DMS114 treated with DMSO at 0.1 percent for 48 hours (cell line): Measurements from ENCODE around the gene SGPL1.

Experiments
- DNase-seq: peaks from one replicate; lab custom pipeline; 2025; ENCODE audit not compliant: unreplicated experiment; lab: John Stamatoyannopoulos, UW

SGPL1 gene

GRCh38 chr10:70780772-70781171 is 35.0 kb upstream of the SGPL1 start:
- DNase-seq = no peak

DNA sequence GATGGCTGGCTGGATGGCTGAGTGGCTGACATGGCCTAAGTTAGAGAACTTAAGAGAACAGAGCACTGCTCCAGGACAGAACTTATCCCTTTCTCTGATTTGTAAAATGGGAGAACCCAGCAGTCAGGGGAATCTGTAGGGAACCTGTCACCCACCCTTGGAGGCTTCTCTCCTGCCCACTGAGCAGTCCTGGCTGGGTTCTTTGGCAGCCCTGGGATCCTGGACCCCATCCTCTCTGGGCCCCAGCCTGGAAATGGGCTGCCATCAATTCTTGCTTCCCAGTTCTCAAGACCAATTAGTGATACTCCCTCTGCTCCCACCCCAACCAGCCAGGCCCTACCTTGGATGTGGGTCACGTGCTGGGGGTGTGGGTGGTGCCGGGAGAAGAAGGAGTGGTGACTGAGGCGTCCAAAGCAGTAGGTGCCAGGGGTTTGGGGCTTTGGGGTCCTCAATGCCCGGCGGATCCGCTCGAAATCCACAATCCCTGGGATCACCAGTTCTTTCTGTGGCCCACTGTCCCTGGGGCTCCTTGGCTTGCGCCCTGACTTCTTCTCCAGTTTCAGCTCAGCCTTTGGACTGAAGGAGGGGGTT is 34.2 kb upstream of the SGPL1 start:
- DNase-seq = no peak

GRCh38 chr10:70782086-70782745 is 33.5 kb upstream of the SGPL1 start:
- no peak for DNase-seq

DNA sequence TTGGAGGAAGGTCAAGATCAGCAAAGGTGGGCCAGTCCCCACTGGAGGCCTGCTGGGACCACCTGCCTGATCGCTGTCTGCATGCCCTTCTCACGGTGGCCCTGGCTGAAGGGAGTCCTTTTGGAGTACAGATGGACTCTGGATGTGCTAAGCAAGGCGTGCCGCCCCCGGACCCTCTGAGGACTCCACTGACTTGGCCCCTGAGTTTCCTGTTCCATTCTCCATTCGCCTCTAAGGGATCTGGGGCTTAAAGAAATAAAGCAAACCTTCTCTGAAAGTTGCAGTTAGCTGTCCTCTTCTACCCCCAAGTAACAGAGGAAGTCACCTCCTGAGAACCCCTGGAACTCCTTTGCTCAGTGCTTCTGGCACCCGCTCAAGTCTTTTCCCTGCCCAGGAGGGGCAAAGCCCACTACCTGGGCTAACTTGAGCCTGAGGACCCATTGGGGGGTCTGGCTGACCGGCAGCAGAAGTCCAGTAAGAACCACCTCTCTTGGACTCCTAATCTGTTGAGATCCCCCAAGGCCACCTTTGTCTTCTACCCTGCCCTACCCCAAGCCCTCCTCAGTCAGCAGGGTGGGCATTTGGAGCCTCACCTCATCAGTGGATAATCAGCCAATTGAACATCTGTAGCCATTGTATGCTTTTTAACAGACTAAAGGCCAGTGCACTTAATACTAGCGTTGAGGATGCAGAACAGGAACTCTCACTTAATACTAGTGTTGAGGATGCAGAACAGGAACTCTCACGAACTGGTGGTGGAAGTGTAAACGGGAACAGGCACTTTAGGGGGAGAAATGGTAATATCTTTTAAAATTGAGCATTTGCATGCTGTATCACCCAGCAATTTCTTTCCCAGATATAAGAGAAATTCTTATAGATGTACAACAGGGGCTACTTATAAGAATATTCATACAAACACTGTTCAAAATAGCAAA is 32.7 kb upstream of the SGPL1 start:
- no peak for DNase-seq

DNA sequence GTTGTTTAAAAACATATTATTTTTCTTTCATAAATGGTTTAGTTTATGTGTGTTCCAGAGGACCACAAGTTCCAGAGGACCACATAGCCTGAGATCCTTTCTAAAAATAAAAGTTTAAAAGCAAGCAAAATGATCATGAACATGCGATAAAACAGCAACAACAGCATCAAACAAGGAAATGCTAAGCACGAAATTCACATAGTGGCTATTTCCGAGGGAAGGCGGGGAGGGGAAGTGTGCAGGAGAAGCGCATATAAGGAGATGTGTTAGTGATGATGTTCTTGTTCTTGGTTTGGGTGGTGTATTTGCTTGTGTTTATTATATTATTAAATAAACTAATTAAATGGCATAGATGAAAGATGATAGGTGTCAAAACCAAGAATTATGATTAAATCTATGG is 31.7 kb upstream of the SGPL1 start:
- DNase-seq = no peak

GRCh38 chr10:70784471-70784870 is 31.3 kb upstream of the SGPL1 start:
- DNase-seq = no peak

DNA sequence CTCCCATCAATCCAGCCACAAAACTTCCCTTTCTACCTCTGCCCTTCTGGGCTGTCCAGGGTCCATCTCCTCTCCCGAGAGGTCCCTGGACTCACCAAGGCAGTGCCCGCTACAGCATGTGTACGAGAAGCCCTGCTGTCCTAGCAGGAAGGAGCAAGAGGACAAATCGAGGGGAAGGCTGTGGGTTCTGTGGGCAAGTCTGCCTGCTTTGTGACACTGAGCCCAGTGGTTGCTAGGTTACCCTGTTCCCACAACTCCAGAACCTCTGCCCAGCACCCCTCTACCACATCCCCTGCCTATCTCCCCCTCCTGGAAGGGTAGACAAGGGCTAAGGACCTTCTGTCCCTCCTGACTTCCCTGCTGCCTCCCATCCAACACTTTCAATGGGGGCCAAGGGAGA is 30.6 kb upstream of the SGPL1 start, which contains the start of gene TBATA:
Gene TBATA (minus strand): TSS at position 188 of the 400 bp plus-strand sequence. CDS start 1,998 bp downstream, outside the sequence.
- no peak for DNase-seq

DNA sequence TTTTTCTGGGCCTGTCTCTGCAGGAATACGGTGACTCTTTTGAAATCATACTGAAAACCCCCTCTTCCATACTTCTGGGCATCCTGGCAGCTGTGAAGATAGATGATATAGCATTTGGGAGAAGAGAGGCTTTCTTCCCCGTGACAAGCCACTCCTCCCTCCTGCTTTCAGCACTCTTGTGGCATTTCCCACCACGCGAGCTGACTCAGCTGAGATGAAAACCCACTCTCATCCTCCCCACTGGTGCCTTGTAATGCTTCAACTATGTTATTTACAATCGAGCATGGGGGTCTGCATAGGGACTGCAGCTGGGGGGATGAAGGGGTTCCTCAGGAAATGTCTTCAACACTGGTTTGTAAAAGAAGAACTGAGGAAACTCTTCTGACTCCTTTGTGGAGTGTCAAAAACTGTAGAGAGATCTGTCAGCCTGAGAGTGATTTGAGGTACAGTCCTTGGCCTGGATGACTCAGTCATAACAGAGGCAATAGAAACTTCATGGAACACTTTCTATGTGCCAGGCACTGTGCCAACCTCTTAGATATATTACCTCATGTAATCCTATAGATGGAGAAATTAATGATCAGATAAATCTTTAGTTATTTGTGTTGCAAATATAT is 28.8 kb upstream of the SGPL1 start:
- DNase-seq = no peak

DNA sequence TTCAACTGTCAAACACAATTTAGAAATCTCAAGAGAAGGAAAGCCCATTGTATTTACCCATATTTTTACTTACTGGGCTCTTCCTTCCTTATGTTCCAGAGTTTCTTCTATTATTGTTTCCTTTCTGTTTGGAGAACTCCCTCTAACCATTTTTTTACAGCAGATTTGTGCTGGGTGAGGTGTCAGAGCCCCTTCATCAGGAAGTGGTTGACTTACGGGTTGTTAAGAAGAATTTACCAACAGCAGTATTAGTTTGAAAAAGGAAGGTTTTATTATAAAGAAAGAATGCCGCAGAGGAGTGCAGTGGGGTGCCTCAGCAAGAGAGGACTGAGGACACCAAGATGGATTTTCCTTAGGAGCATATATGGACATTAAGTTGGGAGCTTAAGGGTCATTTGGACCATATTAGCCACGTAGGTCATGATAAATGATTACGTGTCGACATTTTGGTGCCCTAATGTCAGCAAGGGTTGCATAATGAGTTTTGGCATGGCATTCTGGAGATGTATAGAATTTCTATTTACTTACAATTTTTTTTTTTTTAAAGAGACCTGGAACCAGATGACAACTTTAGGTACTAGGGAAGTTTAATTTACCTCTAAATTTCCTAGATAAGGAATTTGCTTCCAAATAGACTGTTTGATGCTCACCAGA is 24.2 kb upstream of the SGPL1 start:
- no peak for DNase-seq

DNA sequence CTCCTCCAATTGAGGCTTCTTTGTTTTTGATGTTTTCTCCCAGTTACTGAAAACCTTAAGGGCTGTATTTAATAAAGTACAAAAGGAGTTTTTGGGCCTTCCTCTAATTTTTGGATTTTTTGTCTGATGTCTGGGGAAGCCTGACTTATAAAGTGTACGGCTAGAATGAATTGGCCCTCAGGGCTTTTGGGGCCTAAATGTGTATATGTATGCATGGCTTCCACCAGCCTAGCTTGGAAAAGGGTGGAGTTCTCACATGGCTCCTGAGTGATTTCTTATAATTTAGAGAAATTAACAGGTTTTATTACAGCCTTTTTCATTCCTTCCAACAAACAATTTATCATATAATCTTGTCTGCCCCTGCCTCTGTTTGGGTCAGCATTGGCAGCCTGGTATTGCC is 20.1 kb upstream of the SGPL1 start:
- DNase-seq = no peak

GRCh38 chr10:70797840-70798239 is 17.9 kb upstream of the SGPL1 start:
- DNase-seq = no peak

GRCh38 chr10:70799124-70799523 is 16.6 kb upstream of the SGPL1 start:
- DNase-seq = no peak

DNA sequence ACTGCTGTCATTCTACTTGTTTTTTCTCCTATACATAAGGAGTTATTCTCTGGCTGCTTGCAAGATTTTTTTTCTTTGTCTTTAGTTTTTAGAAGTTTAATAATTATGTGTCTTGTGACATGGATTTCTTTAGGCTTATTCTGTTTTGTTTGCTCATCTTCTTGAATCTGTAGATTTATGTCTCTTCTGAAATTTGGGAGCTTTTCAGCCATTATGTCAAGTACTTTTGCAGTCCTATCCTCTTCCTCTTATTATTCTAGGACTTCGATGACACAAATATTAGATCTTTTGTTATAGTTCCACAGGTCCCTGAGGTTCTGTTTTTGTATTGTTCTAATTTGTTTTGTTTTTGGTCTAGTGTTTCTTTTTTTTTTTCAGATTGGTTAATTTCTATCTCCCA is 13.9 kb upstream of the SGPL1 start:
- no peak for DNase-seq

- no peak for DNase-seq
These were observed 11.8 kb upstream of the SGPL1 start for GRCh38 chr10:70803775-70804420.

DNA sequence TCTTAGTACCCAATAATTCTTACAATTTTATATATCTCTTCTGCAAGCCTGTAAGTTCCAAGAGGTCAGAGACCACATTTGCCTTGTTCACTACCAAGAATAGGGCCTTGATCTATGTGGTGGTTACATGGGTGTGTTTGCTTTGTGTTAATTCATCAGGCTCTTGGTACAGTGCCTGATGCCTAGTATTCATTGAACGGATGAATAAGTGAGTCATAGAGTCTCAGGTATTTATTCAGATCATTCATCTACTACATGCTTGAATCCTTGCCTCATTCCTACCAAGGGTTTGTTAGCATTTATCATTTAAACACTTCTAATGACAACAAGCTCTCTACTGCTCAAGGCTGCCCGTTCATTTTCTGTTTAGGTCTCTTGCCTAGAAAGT is 11.3 kb upstream of the SGPL1 start:
- DNase-seq = no peak

- DNase-seq = no peak
These were observed 10.0 kb upstream of the SGPL1 start for GRCh38 chr10:70805619-70806215.

DNA sequence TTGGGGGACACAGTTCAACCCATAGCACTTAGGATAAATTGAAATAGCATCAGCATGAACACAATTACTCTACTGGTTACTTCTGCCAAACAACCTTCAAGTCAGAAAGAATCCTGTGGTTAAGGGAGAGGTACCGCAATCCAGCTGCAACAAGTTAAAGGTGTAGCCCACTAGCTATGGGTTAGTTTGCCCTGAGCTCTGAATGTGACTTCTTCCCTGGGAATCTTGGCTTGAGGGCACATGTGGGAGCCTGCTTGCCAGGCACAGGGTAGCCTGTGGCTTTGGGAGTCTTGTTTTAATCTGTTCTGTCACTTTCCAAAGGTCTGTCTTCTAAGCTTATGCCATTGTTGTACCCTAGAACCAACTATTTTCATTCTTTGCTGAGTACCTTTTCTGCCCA is 8.9 kb upstream of the SGPL1 start:
- DNase-seq = no peak

GRCh38 chr10:70807556-70807955 is 8.2 kb upstream of the SGPL1 start:
- DNase-seq = no peak

GRCh38 chr10:70809011-70809611 is 6.6 kb upstream of the SGPL1 start:
- no peak for DNase-seq

- DNase-seq = no peak
These were observed 6.0 kb upstream of the SGPL1 start for GRCh38 chr10:70809726-70810125.
